ENCODE measurements around the gene TANK.

Gene TANK

DNA sequence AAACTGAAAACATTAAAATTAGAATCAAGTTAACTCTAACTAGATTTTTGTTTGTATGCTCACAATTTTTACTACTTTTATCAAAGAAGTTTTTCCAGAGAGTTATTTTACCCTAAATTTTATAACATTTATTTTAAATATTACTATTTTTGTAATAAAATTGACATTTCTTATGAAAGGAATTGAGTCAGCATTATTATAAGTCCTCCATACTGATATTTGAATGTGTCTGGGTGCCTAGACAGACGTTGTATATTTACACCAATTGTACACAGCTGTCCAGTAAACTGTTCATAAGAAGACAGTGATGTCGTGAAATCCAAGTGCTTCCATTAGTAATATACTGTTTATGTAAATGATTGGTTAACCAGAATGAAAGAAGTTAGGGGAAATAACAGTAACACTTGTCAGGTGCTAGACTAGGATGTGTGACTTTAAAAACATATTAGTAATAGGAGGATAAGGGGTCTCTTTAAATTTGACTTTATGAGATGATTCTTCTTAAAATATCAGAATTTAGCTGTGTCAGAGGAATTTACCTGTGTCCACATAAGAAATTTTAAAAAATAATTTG, 73.7 kb downstream of the TANK start:
- H3K79me2 ChIP-seq (ENCODE audit: insufficient read depth, low read length) = no peaks in the 10 kb centered on the region

GRCh38 chr2:161234627-161235026, 74.4 kb downstream of the TANK start:
- Histone ChIP-seq H3K9me2 (replicated peaks; ENCODE audit: low read depth, low read length) (no peaks in the 10 kb centered on the region), H3K79me2 (ENCODE audit: insufficient read depth, low read length) (no peaks in the 10 kb centered on the region), H3K9me3 (ENCODE audit: insufficient read depth, low read depth, low read length) (no peaks in the 10 kb centered on the region), H3K4me1 (ENCODE audit: insufficient read depth, low read length, poor library complexity, severe bottlenecking) (no peaks in the 10 kb centered on the region), H2AFZ (ENCODE audit: low read length) (no peak overlapping the region), H3K4me2 (ENCODE audit: low read depth, low read length, poor library complexity, severe bottlenecking) (no peak overlapping the region), H3K36me3 (ENCODE audit: insufficient read depth, low read length) (peaks cover 23% of the 10 kb centered on the region; the same call in 1 of the 2 replicates), H3K9ac (ENCODE audit: low read depth, low read length, poor library complexity, severe bottlenecking) (no peak overlapping the region), H3K4me3 (ENCODE audit: low read length, poor library complexity, severe bottlenecking) (no peak overlapping the region), H4K20me1 (ENCODE audit: insufficient read depth, low read length, poor library complexity, severe bottlenecking) (no peaks in the 10 kb centered on the region), H3F3A (ENCODE audit: low read depth) (no peaks in the 10 kb centered on the region), H3K27me3 (ENCODE audit: insufficient read depth, low read length, poor library complexity, severe bottlenecking) (no peaks in the 10 kb centered on the region)
- TF ChIP-seq EZH2phosphoT487 (IDR thresholded peaks at IDR 0.05; ENCODE audit: borderline replicate concordance) (no peak), CTCF (conservative IDR thresholded peaks at IDR 0.05; ENCODE audit: low read length) (no peak)

More for the DNA sequence above, 73.7 kb downstream of the TANK start:
- no peaks in the 10 kb centered on the region for H3K27me3 ChIP-seq (ENCODE audit: insufficient read depth, low read length, poor library complexity, severe bottlenecking)
- no peak overlapping the region for H3K9ac ChIP-seq (ENCODE audit: low read depth, low read length, poor library complexity, severe bottlenecking)
- no peaks in the 10 kb centered on the region for H3K4me1 ChIP-seq (ENCODE audit: insufficient read depth, low read length, poor library complexity, severe bottlenecking)
- H4K20me1 ChIP-seq (ENCODE audit: insufficient read depth, low read length, poor library complexity, severe bottlenecking) = no peaks in the 10 kb centered on the region
- no peak overlapping the region for H3K4me2 ChIP-seq (ENCODE audit: low read depth, low read length, poor library complexity, severe bottlenecking)
- peaks cover 27% of the 10 kb centered on the region; the same call in 1 of the 2 replicates for H3K36me3 ChIP-seq (ENCODE audit: insufficient read depth, low read length)
- no peaks in the 10 kb centered on the region for H3F3A ChIP-seq (ENCODE audit: low read depth)
- H3K9me3 ChIP-seq (ENCODE audit: insufficient read depth, low read depth, low read length) = no peaks in the 10 kb centered on the region
- no peak for TF ChIP-seq EZH2phosphoT487 (IDR thresholded peaks at IDR 0.05; ENCODE audit: borderline replicate concordance)
- no peak for TF ChIP-seq CTCF (conservative IDR thresholded peaks at IDR 0.05; ENCODE audit: low read length)
- H3K9me2 ChIP-seq (replicated peaks; ENCODE audit: low read depth, low read length) = no peaks in the 10 kb centered on the region
- no peak overlapping the region for H2AFZ ChIP-seq (ENCODE audit: low read length)
- no peak overlapping the region for H3K4me3 ChIP-seq (ENCODE audit: low read length, poor library complexity, severe bottlenecking)

GRCh38 chr2:161237392-161238264, 77.4 kb downstream of the TANK start:
- Histone ChIP-seq H3K4me1 (ENCODE audit: insufficient read depth, low read length, poor library complexity, severe bottlenecking) (no peaks in the 10 kb centered on the region), H3K79me2 (ENCODE audit: insufficient read depth, low read length) (no peaks in the 10 kb centered on the region), H3F3A (ENCODE audit: low read depth) (no peaks in the 10 kb centered on the region), H3K9me3 (ENCODE audit: insufficient read depth, low read depth, low read length) (no peaks in the 10 kb centered on the region), H3K9me2 (replicated peaks; ENCODE audit: low read depth, low read length) (no peaks in the 10 kb centered on the region), H3K36me3 (ENCODE audit: insufficient read depth, low read length) (peaks cover 9% of the 10 kb centered on the region; the same call in 1 of the 2 replicates), H3K27me3 (ENCODE audit: insufficient read depth, low read length, poor library complexity, severe bottlenecking) (no peaks in the 10 kb centered on the region), H3K9ac (ENCODE audit: low read depth, low read length, poor library complexity, severe bottlenecking) (no peak overlapping the region), H4K20me1 (ENCODE audit: insufficient read depth, low read length, poor library complexity, severe bottlenecking) (no peaks in the 10 kb centered on the region), H2AFZ (ENCODE audit: low read length) (no peak overlapping the region), H3K4me2 (ENCODE audit: low read depth, low read length, poor library complexity, severe bottlenecking) (no peak overlapping the region), H3K4me3 (ENCODE audit: low read length, poor library complexity, severe bottlenecking) (no peak overlapping the region)
- TF ChIP-seq EZH2phosphoT487 (IDR thresholded peaks at IDR 0.05; ENCODE audit: borderline replicate concordance) (no peak), CTCF (conservative IDR thresholded peaks at IDR 0.05; ENCODE audit: low read length) (no peak)
